HepG2 (cell line): Measurements from ENCODE around the gene FYB2. TPM values are rescaled to one million over a fixed set of nuclear protein-coding genes. Genes with fewer than 3 reads are reported as not detected.

Source experiments
- ATM ChIP-seq: fragments of 450-650 bp; IDR thresholded peaks from 2 replicates; pipeline ENCODE4 v1.7.1; 2017; ENCODE audit warnings: mild to moderate bottlenecking, borderline replicate concordance
- CHCHD3 ChIP-seq: sonication (generic); formaldehyde crosslinking; IDR thresholded peaks from 2 replicates; pipeline ENCODE4 v1.8.0; 2022; ENCODE audit warnings: mild to moderate bottlenecking, missing genetic modification reagents, moderate library complexity
- CHD2 ChIP-seq: IDR thresholded peaks from 2 replicates; pipeline ENCODE4 v1.6.1; 2011; ENCODE audit warnings: low read depth, low read length, improper control_type of control experiment
- GFI1 ChIP-seq: sonication (generic); formaldehyde crosslinking; IDR thresholded peaks from 2 replicates; pipeline ENCODE4 v1.5.0; 2020; ENCODE audit warnings: missing genetic modification reagents, mild to moderate bottlenecking, borderline replicate concordance
- HES4 ChIP-seq: sonication (generic); formaldehyde crosslinking; IDR thresholded peaks from 2 replicates; pipeline ENCODE4 v1.9.0; 2021; ENCODE audit warnings: mild to moderate bottlenecking, missing genetic modification reagents, borderline replicate concordance
- HMG20A ChIP-seq: IDR thresholded peaks from 2 replicates; pipeline ENCODE4 v1.6.1; 2016; ENCODE audit warnings: borderline replicate concordance
- HNRNPUL1 ChIP-seq: fragments of 200-400 bp; formaldehyde crosslinking; IDR thresholded peaks from 2 replicates; pipeline ENCODE4 v1.6.1; 2017; ENCODE audit warnings: low read depth, mild to moderate bottlenecking, low read length, moderate library complexity
- KDM1A ChIP-seq: IDR thresholded peaks from 2 replicates; pipeline ENCODE4 v1.6.1; 2016; ENCODE audit warnings: missing compliant biosample characterization
- MNT ChIP-seq: fragments of 450-650 bp; IDR thresholded peaks from 2 replicates; pipeline ENCODE4 v1.6.1; 2016
- NCOA5 ChIP-seq: sonication (generic); formaldehyde crosslinking; IDR thresholded peaks from 2 replicates; pipeline ENCODE4 v1.4.0; 2020; ENCODE audit warnings: missing genetic modification reagents
- NFAT5 ChIP-seq: sonication (generic); formaldehyde crosslinking; IDR thresholded peaks from 2 replicates; pipeline ENCODE4 v1.4.0; 2020; ENCODE audit warnings: missing genetic modification reagents
- PLSCR1 ChIP-seq: sonication (generic); formaldehyde crosslinking; IDR thresholded peaks from 2 replicates; pipeline ENCODE4 v1.5.0; 2020; ENCODE audit warnings: missing genetic modification reagents, mild to moderate bottlenecking, borderline replicate concordance
- SIN3A ChIP-seq: IDR thresholded peaks from 2 replicates; pipeline ENCODE4 v1.6.1; 2011; ENCODE audit warnings: low read depth, mild to moderate bottlenecking, control low read depth, low read length, borderline replicate concordance
- SP1 ChIP-seq, 2 experiments: fragments of 450-650 bp in 1 of 2; sonication (generic) in 1 of 2; formaldehyde crosslinking in 1 of 2; IDR thresholded peaks; 2 replicates each; pipeline versions ENCODE4 v1.4.0 to v1.6.1; 2016 to 2020; ENCODE audit warnings: missing genetic modification reagents in 1 of 2
- THAP11 ChIP-seq: IDR thresholded peaks from 2 replicates; pipeline ENCODE4 v1.6.1; 2016; ENCODE audit warnings: missing biosample characterization, missing genetic modification reagents
- YY1 ChIP-seq: IDR thresholded peaks from 2 replicates; pipeline ENCODE4 v1.6.1; 2011; ENCODE audit warnings: low read length, low read depth, moderate library complexity, mild to moderate bottlenecking; ENCODE audit not compliant: insufficient read depth, insufficient replicate concordance
- ZNF496 ChIP-seq: sonication (generic); formaldehyde crosslinking; IDR thresholded peaks from 2 replicates; pipeline ENCODE4 v1.8.1; 2023; ENCODE audit warnings: mild to moderate bottlenecking, moderate library complexity, missing genetic modification reagents; ENCODE audit not compliant: insufficient replicate concordance
- ZNF777 ChIP-seq: sonication (generic); formaldehyde crosslinking; IDR thresholded peaks from 2 replicates; pipeline ENCODE4 v1.4.0; 2020; ENCODE audit warnings: missing genetic modification reagents
- polyA plus RNA-seq, 8 experiments: library from polyadenylated mRNA; depleted of rRNA in 3 of 8; stranded (reverse) in 7 of 8; unstranded in 1 of 8; fragments of >200 nt; fragmentation: Illumina TruSeq in 4 of 8; extraction: Trizol in 4 of 8; gene quantifications; 2 replicates each; pipeline versions ENCODE4 v1.2.1 to v1.2.3, GENCODE V29; 2011 to 2016; ENCODE audit warnings: low read depth in 4 of 8, missing spikeins in 1 of 8, mixed read lengths in 1 of 8; ENCODE audit not compliant: insufficient read depth in 1 of 8
- total RNA-seq, 5 experiments: library from RNA; depleted of rRNA; stranded (reverse); fragments of >200 nt; fragmentation: Illumina TruSeq; extraction: Trizol; gene quantifications; 2 replicates each; pipeline ENCODE4 v1.2.3, GENCODE V29; 2016; ENCODE audit warnings: low read depth in 1 of 5
- TF ChIP-seq, protein P1 (sequence below): sonication (generic); formaldehyde crosslinking; IDR thresholded peaks from 2 replicates; pipeline ENCODE4; 2020; ENCODE audit warnings: missing genetic modification reagents, mild to moderate bottlenecking, borderline replicate concordance

The FYB2 gene
- total and polyA plus RNA-seq, 2 of the 13 experiments (the other 11 are each of a cell fraction or from before 2014, with no cell fraction given) = 1.2 to 2.7 TPM

DNA sequence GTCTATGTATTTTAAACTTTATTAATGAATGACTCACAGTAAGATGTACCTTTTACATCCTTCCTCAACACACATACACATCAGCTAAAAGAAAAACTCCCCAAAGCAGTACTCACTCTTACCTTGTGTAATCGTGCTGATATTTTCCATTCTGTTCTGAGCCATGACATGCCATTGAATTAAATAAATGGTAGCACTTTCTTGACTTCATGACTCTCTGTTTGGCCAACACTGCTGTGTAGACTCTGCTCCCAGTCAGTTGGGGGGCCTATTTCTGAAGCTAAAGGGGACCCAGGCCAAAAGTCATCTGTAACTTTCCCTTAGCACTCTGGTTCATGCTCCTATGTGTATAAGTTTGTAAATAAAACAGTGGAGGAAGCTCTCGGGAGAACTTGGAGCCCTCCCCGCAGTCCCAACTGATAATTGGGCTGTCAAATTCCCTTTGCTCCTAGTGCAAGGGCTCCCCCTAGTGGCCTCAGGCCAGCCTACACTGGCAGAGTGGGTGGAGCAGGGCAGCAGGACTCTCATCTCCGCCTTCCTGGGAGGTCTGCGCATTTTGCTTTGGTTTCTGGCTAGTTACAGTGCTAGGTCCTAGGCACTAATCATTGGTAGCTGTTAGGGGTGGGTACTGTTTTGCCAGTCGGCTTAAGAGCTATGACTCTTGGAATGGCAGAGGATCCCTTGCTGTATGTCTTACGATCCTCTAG lies 1.7 kb upstream of the FYB2 start (continued):
- no peak for TF ChIP-seq ZNF777 (CRISPR knock-in tag)
- TF ChIP-seq HMG20A (CRISPR knock-in tag) = no peak; the same call in 1 of the 2 replicates
- no peak for TF ChIP-seq HES4 (CRISPR knock-in tag)
- no peak for TF ChIP-seq ZNF496 (CRISPR knock-in tag)
- peak; percentile 16; the same call in 1 of the 2 replicates for TF ChIP-seq THAP11 (CRISPR knock-in tag)
- TF ChIP-seq, protein P1, sequence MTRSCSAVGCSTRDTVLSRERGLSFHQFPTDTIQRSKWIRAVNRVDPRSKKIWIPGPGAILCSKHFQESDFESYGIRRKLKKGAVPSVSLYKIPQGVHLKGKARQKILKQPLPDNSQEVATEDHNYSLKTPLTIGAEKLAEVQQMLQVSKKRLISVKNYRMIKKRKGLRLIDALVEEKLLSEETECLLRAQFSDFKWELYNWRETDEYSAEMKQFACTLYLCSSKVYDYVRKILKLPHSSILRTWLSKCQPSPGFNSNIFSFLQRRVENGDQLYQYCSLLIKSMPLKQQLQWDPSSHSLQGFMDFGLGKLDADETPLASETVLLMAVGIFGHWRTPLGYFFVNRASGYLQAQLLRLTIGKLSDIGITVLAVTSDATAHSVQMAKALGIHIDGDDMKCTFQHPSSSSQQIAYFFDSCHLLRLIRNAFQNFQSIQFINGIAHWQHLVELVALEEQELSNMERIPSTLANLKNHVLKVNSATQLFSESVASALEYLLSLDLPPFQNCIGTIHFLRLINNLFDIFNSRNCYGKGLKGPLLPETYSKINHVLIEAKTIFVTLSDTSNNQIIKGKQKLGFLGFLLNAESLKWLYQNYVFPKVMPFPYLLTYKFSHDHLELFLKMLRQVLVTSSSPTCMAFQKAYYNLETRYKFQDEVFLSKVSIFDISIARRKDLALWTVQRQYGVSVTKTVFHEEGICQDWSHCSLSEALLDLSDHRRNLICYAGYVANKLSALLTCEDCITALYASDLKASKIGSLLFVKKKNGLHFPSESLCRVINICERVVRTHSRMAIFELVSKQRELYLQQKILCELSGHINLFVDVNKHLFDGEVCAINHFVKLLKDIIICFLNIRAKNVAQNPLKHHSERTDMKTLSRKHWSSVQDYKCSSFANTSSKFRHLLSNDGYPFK (CRISPR knock-in tag) = no peak
- TF ChIP-seq MNT = no peak
- TF ChIP-seq CHCHD3 (CRISPR knock-in tag) = no peak
- TF ChIP-seq GFI1 (CRISPR knock-in tag) = no peak
- no peak for TF ChIP-seq CHD2
- TF ChIP-seq HNRNPUL1 = no peak
- peak; percentile 20 for TF ChIP-seq YY1
- TF ChIP-seq SIN3A = no peak
- no peak for TF ChIP-seq PLSCR1 (CRISPR knock-in tag)
- TF ChIP-seq SP1 (IDR thresholded peaks at IDR 0.05) = no peak
- TF ChIP-seq SP1 (CRISPR knock-in tag; IDR thresholded peaks at IDR 0.05) = no peak
- no peak for TF ChIP-seq NCOA5 (CRISPR knock-in tag)
- TF ChIP-seq KDM1A (CRISPR knock-in tag) = no peak
- TF ChIP-seq NFAT5 (CRISPR knock-in tag) = no peak
- no peak for TF ChIP-seq ATM
